ENCODE data around the gene PSMG3.

Gene PSMG3

GRCh38 chr7:1592299-1592871 is 22.6 kb upstream of the PSMG3 start:
- H3K79me2 ChIP-seq: no peaks in the 10 kb centered on the region
- no peak overlapping the region for H2AFZ ChIP-seq
- H3K27me3 ChIP-seq (ENCODE audit: control insufficient read depth, insufficient read depth, low read length): no peaks in the 10 kb centered on the region
- H3K9ac ChIP-seq: no peak overlapping the region
- TF ChIP-seq CTCF (IDR thresholded peaks at IDR 0.05): no peak
- H3K36me3 ChIP-seq (ENCODE audit: control insufficient read depth, insufficient read depth, low read length): no peaks in the 10 kb centered on the region
- H3K4me2 ChIP-seq (ENCODE audit: low read length): no peak overlapping the region
- no peaks in the 10 kb centered on the region for H3K9me3 ChIP-seq (ENCODE audit: control insufficient read depth, low read length)
- no peaks in the 10 kb centered on the region for H3K4me1 ChIP-seq
- H3K4me3 ChIP-seq (ENCODE audit: low read depth, low read length): no peak overlapping the region
- H3K27ac ChIP-seq: no peak overlapping the region

- no peaks in the 10 kb centered on the region for H3K27me3 ChIP-seq (ENCODE audit: control insufficient read depth, insufficient read depth, low read length)
- H3K4me1 ChIP-seq: no peaks in the 10 kb centered on the region
- no peaks in the 10 kb centered on the region for H3K36me3 ChIP-seq (ENCODE audit: control insufficient read depth, insufficient read depth, low read length)
- no peak overlapping the region for H3K9ac ChIP-seq
- TF ChIP-seq CTCF (IDR thresholded peaks at IDR 0.05): no peak
- no peak overlapping the region for H3K27ac ChIP-seq
- H3K4me3 ChIP-seq (ENCODE audit: low read depth, low read length): no peak overlapping the region
- H3K9me3 ChIP-seq (ENCODE audit: control insufficient read depth, low read length): no peaks in the 10 kb centered on the region
- no peaks in the 10 kb centered on the region for H3K79me2 ChIP-seq
- no peak overlapping the region for H3K4me2 ChIP-seq (ENCODE audit: low read length)
- H2AFZ ChIP-seq: no peak overlapping the region
Observed at GRCh38 chr7:1591876-1592275, 22.0 kb upstream of the PSMG3 start.

- Histone ChIP-seq H3K79me2 (no peaks in the 10 kb centered on the region), H3K4me1 (no peaks in the 10 kb centered on the region), H3K9me3 (ENCODE audit: control insufficient read depth, low read length) (no peaks in the 10 kb centered on the region), H3K9ac (no peak overlapping the region), H3K4me3 (ENCODE audit: low read depth, low read length) (no peak overlapping the region), H3K27ac (no peak overlapping the region), H3K27me3 (ENCODE audit: control insufficient read depth, insufficient read depth, low read length) (no peaks in the 10 kb centered on the region), H2AFZ (no peak overlapping the region), H3K4me2 (ENCODE audit: low read length) (no peak overlapping the region), H3K36me3 (ENCODE audit: control insufficient read depth, insufficient read depth, low read length) (no peaks in the 10 kb centered on the region)
- no peak for TF ChIP-seq CTCF (IDR thresholded peaks at IDR 0.05)
Observed at GRCh38 chr7:1591396-1591795, 21.6 kb upstream of the PSMG3 start.

GRCh38 chr7:1590887-1591286 is 21.1 kb upstream of the PSMG3 start:
- Histone ChIP-seq H3K27me3 (ENCODE audit: control insufficient read depth, insufficient read depth, low read length) (no peaks in the 10 kb centered on the region), H3K9me3 (ENCODE audit: control insufficient read depth, low read length) (no peaks in the 10 kb centered on the region)
- no peak for TF ChIP-seq CTCF (IDR thresholded peaks at IDR 0.05)

GRCh38 chr7:1590476-1590875 is 20.6 kb upstream of the PSMG3 start:
- TF ChIP-seq CTCF (IDR thresholded peaks at IDR 0.05): no peak
- no peak overlapping the region for H3K27ac ChIP-seq
- no peak overlapping the region for H3K4me2 ChIP-seq (ENCODE audit: low read length)
- no peaks in the 10 kb centered on the region for H3K27me3 ChIP-seq (ENCODE audit: control insufficient read depth, insufficient read depth, low read length)
- no peak overlapping the region for H3K4me3 ChIP-seq (ENCODE audit: low read depth, low read length)
- no peaks in the 10 kb centered on the region for H3K4me1 ChIP-seq
- no peak overlapping the region for H2AFZ ChIP-seq
- H3K79me2 ChIP-seq: no peaks in the 10 kb centered on the region
- H3K9ac ChIP-seq: no peak overlapping the region
- H3K9me3 ChIP-seq (ENCODE audit: control insufficient read depth, low read length): no peaks in the 10 kb centered on the region
- H3K36me3 ChIP-seq (ENCODE audit: control insufficient read depth, insufficient read depth, low read length): no peaks in the 10 kb centered on the region

More at GRCh38 chr7:1590887-1591286, 21.1 kb upstream of the PSMG3 start:
- Histone ChIP-seq H2AFZ (no peak overlapping the region), H3K9ac (no peak overlapping the region), H3K4me3 (ENCODE audit: low read depth, low read length) (no peak overlapping the region), H3K4me2 (ENCODE audit: low read length) (no peak overlapping the region), H3K4me1 (no peaks in the 10 kb centered on the region), H3K79me2 (no peaks in the 10 kb centered on the region), H3K27ac (no peak overlapping the region), H3K36me3 (ENCODE audit: control insufficient read depth, insufficient read depth, low read length) (no peaks in the 10 kb centered on the region)
